GM12891 (cell line): ENCODE data around the gene GNB1L.

ENCODE experiments used
- DNase-seq: peaks from one replicate; pipeline ENCODE4 v3.0.0; 2011; ENCODE audit warnings: low spot score; ENCODE audit not compliant: insufficient read length
- FAIRE-seq: peaks from 2 replicates; lab custom pipeline; 2011; peaks lifted over from hg19 to GRCh38; lab: Jason Lieb, UNC
- PAX5 ChIP-seq: IDR thresholded peaks from 2 replicates; pipeline ENCODE4 v1.6.1; 2011; ENCODE audit warnings: low read length, moderate library complexity, mild to moderate bottlenecking; ENCODE audit not compliant: insufficient read depth, severe bottlenecking
- POLR2A ChIP-seq: IDR thresholded peaks from 2 replicates; pipeline ENCODE4 v1.6.1; 2011; ENCODE audit warnings: low read depth, low read length, control low read depth
- POLR2AphosphoS5 ChIP-seq: IDR thresholded peaks from 2 replicates; pipeline ENCODE4 v1.6.1; 2011; ENCODE audit warnings: low read depth, low read length, control low read depth
- POU2F2 ChIP-seq: IDR thresholded peaks from 2 replicates; pipeline ENCODE4 v1.6.1; 2011; ENCODE audit warnings: low read depth, mild to moderate bottlenecking, control low read depth, low read length, moderate library complexity
- SPI1 ChIP-seq: IDR thresholded peaks from 2 replicates; pipeline ENCODE4 v1.6.1; 2011; ENCODE audit warnings: low read depth, low read length, control low read depth
- TAF1 ChIP-seq: IDR thresholded peaks from 2 replicates; pipeline ENCODE4 v1.6.1; 2011; ENCODE audit warnings: low read depth, low read length, control low read depth

GNB1L gene

GRCh38 chr22:19789406-19789805 lies 65.3 kb downstream of the GNB1L start:
- FAIRE-seq (no peak), DNase-seq (no peak)
- TF ChIP-seq POLR2A (no peak), POLR2AphosphoS5 (no peak), SPI1 (no peak)

- FAIRE-seq (no peak), DNase-seq (no peak)
- no peak for TF ChIP-seq SPI1
- no peak for TF ChIP-seq PAX5
- no peak for TF ChIP-seq POLR2AphosphoS5
- no peak for TF ChIP-seq POLR2A
- TF ChIP-seq TAF1: no peak
- no peak for TF ChIP-seq POU2F2
These were observed 65.9 kb downstream of the GNB1L start for GRCh38 chr22:19788661-19789225.

- no peak for FAIRE-seq
- no peak for DNase-seq
- TF ChIP-seq POLR2AphosphoS5: no peak
- no peak for TF ChIP-seq POLR2A
- no peak for TF ChIP-seq SPI1
These were observed 66.9 kb downstream of the GNB1L start for GRCh38 chr22:19787849-19788141.

GRCh38 chr22:19786959-19787848 lies 67.5 kb downstream of the GNB1L start:
- FAIRE-seq (no peak), DNase-seq (no peak)
- TF ChIP-seq POLR2AphosphoS5 (no peak), POLR2A (no peak), SPI1 (no peak), PAX5 (no peak), POU2F2 (no peak), TAF1 (no peak)

GRCh38 chr22:19786264-19786585 lies 68.4 kb downstream of the GNB1L start:
- no peak for FAIRE-seq
- DNase-seq: no peak
- TF ChIP-seq POU2F2 (no peak), POLR2A (no peak), PAX5 (no peak), SPI1 (no peak), TAF1 (no peak), POLR2AphosphoS5 (no peak)

- TF ChIP-seq POU2F2 (no peak), TAF1 (no peak), POLR2A (no peak), PAX5 (no peak), POLR2AphosphoS5 (no peak), SPI1 (no peak)
- DNase-seq (no peak), FAIRE-seq (no peak)
These were observed 69.0 kb downstream of the GNB1L start for GRCh38 chr22:19785461-19786263.

- TF ChIP-seq SPI1 (no peak), TAF1 (no peak), POLR2A (no peak), PAX5 (no peak), POLR2AphosphoS5 (no peak), POU2F2 (no peak)
- FAIRE-seq (no peak), DNase-seq (no peak)
These were observed 70.1 kb downstream of the GNB1L start for GRCh38 chr22:19784384-19785175.

GRCh38 chr22:19783586-19784383 lies 70.9 kb downstream of the GNB1L start:
- no peak for DNase-seq
- TF ChIP-seq TAF1: no peak
- TF ChIP-seq POLR2A: no peak
- TF ChIP-seq SPI1: no peak
- no peak for TF ChIP-seq POLR2AphosphoS5
- TF ChIP-seq POU2F2: no peak
- TF ChIP-seq PAX5: no peak
- FAIRE-seq: no peak
